NT2/D1 (cell line): ENCODE data around the gene MRTO4.
"Not testable (repeated sequence)": the region's sequence is repeated elsewhere in the genome, so short reads cannot be mapped to it uniquely, and the experiment has no call there.

Experiments used
- DNase-seq: peaks from one replicate; pipeline ENCODE4 v3.0.0-alpha.2; 2011; ENCODE audit warnings: low read depth, low spot score
- H3K27me3 ChIP-seq: 2 replicates; pipeline ENCODE4 v1.6.0; 2011; ENCODE audit warnings: mild to moderate bottlenecking; ENCODE audit not compliant: insufficient read length, insufficient read depth
- H3K36me3 ChIP-seq: 2 replicates; pipeline ENCODE4 v1.6.1; 2011; ENCODE audit warnings: mild to moderate bottlenecking, low read length, mixed read lengths; ENCODE audit not compliant: insufficient read depth, insufficient read length
- H3K4me1 ChIP-seq: 2 replicates; pipeline ENCODE4 v1.5.1; 2011; ENCODE audit not compliant: insufficient read depth, insufficient read length
- H3K4me3 ChIP-seq: 2 replicates; pipeline ENCODE4 v1.5.1; 2011; ENCODE audit warnings: low read depth; ENCODE audit not compliant: insufficient read length
- H3K9ac ChIP-seq: 2 replicates; pipeline ENCODE4 v1.6.0; 2011; ENCODE audit warnings: low read depth; ENCODE audit not compliant: insufficient read length
- H3K9me3 ChIP-seq: 2 replicates; pipeline ENCODE4 v1.5.1; 2011; ENCODE audit warnings: mild to moderate bottlenecking, low read length; ENCODE audit not compliant: insufficient read depth
- SUZ12 ChIP-seq: IDR thresholded peaks from 2 replicates; pipeline ENCODE4 v1.6.1; 2011; ENCODE audit not compliant: insufficient read length, insufficient read depth; ENCODE audit errors: extremely low read depth
- YY1 ChIP-seq: IDR thresholded peaks from 2 replicates; pipeline ENCODE4 v1.6.1; 2011; ENCODE audit not compliant: insufficient read length, insufficient read depth
- ZNF274 ChIP-seq: IDR thresholded peaks from 2 replicates; pipeline ENCODE4 v1.6.1; 2011; ENCODE audit warnings: mild to moderate bottlenecking, low read depth, low read length

The MRTO4 gene

GRCh38 chr1:19287436-19288185, 36.0 kb downstream of the MRTO4 start:
- DNase-seq, result no peak
- H3K4me1 ChIP-seq, result no peaks in the 10 kb centered on the region
- TF ChIP-seq ZNF274 (no peak), SUZ12 (no peak), YY1 (no peak)

GRCh38 chr1:19288324-19289241, 37.0 kb downstream of the MRTO4 start, which contains the start of gene AKR7A3:
Gene AKR7A3 (minus strand): TSS chr1:19288770. CDS start chr1:19288709, 61 bp downstream.
- not testable (repeated sequence) for H3K4me1 ChIP-seq, H3K36me3 ChIP-seq, H3K4me3 ChIP-seq, H3K27me3 ChIP-seq, H3K9me3 ChIP-seq, H3K9ac ChIP-seq, DNase-seq

More at GRCh38 chr1:19287436-19288185, 36.0 kb downstream of the MRTO4 start:
- Histone ChIP-seq H3K27me3 (no peaks in the 10 kb centered on the region), H3K9me3 (no peaks in the 10 kb centered on the region), H3K4me3 (no peak overlapping the region), H3K36me3 (no peaks in the 10 kb centered on the region), H3K9ac (no peak overlapping the region)

- no peak overlapping the region for H3K4me3 ChIP-seq
- no peak overlapping the region for H3K9ac ChIP-seq
Measured at GRCh38 chr1:19289244-19289643, 37.6 kb downstream of the MRTO4 start.

GRCh38 chr1:19294638-19295037, 43.0 kb downstream of the MRTO4 start:
- no peaks in the 10 kb centered on the region for H3K4me1 ChIP-seq
- no peak overlapping the region for H3K9ac ChIP-seq
- no peaks in the 10 kb centered on the region for H3K27me3 ChIP-seq
- no peaks in the 10 kb centered on the region for H3K36me3 ChIP-seq
- no peak overlapping the region for H3K4me3 ChIP-seq
- DNase-seq, result no peak
- TF ChIP-seq ZNF274 (no peak), SUZ12 (no peak), YY1 (no peak)
- peaks cover 32% of the 10 kb centered on the region for H3K9me3 ChIP-seq

More at GRCh38 chr1:19289244-19289643, 37.6 kb downstream of the MRTO4 start:
- Histone ChIP-seq H3K27me3 (no peaks in the 10 kb centered on the region), H3K4me1 (no peaks in the 10 kb centered on the region), H3K36me3 (no peaks in the 10 kb centered on the region), H3K9me3 (peaks cover 15% of the 10 kb centered on the region; the same call in 1 of the 2 replicates)
- DNase-seq, result no peak
- TF ChIP-seq SUZ12 (no peak), ZNF274 (no peak), YY1 (no peak)

- no peak for TF ChIP-seq YY1
- no peak for TF ChIP-seq ZNF274
- no peak for TF ChIP-seq SUZ12
Measured at GRCh38 chr1:19300211-19300610, 48.6 kb downstream of the MRTO4 start.

GRCh38 chr1:19304081-19304480, 52.5 kb downstream of the MRTO4 start:
- H3K4me3 ChIP-seq, H3K9ac ChIP-seq, DNase-seq, H3K27me3 ChIP-seq, H3K4me1 ChIP-seq, H3K9me3 ChIP-seq: not testable (repeated sequence)
- peaks cover 53% of the 10 kb centered on the region for H3K36me3 ChIP-seq

More at GRCh38 chr1:19300211-19300610, 48.6 kb downstream of the MRTO4 start:
- peaks cover 8% of the 10 kb centered on the region for H3K9me3 ChIP-seq
- no peak overlapping the region for H3K4me3 ChIP-seq
- no peaks in the 10 kb centered on the region for H3K4me1 ChIP-seq
- H3K36me3 ChIP-seq, result peaks cover 20% of the 10 kb centered on the region
- H3K27me3 ChIP-seq, result no peaks in the 10 kb centered on the region
- no peak for DNase-seq
- no peak overlapping the region for H3K9ac ChIP-seq

GRCh38 chr1:19305880-19306279, 54.3 kb downstream of the MRTO4 start:
- no peak overlapping the region for H3K9ac ChIP-seq
- H3K36me3 ChIP-seq, result peaks cover 56% of the 10 kb centered on the region

More at GRCh38 chr1:19305880-19306279, 54.3 kb downstream of the MRTO4 start:
- TF ChIP-seq YY1, result no peak
- TF ChIP-seq SUZ12, result no peak
- no peak for TF ChIP-seq ZNF274
- H3K4me3 ChIP-seq, result no peak overlapping the region
- peaks cover 2% of the 10 kb centered on the region for H3K4me1 ChIP-seq
- no peak for DNase-seq
- no peaks in the 10 kb centered on the region for H3K27me3 ChIP-seq
- H3K9me3 ChIP-seq, result no peaks in the 10 kb centered on the region
